GM18519 (cell line): ENCODE data around the gene PTPN20.
"Not testable (repeated sequence)": the region's sequence is repeated elsewhere in the genome, so short reads cannot be mapped to it uniquely, and the experiment has no call there.

ENCODE experiments used
- ATAC-seq: cut with Tn5 transposase; IDR thresholded peaks from one replicate; pipeline ENCODE4 v1.9.1; 2021; ENCODE audit warnings: mild to moderate bottlenecking, moderate library complexity; ENCODE audit not compliant: unreplicated experiment, low FRiP score

Gene PTPN20

GRCh38 chr10:46948687-46949518, 37.7 kb downstream of the PTPN20 start:
- ATAC-seq, result not testable (repeated sequence)

GRCh38 chr10:46952540-46952939, 41.3 kb downstream of the PTPN20 start:
- not testable (repeated sequence) for ATAC-seq

GRCh38 chr10:46960742-46961141, 49.5 kb downstream of the PTPN20 start:
- not testable (repeated sequence) for ATAC-seq

- ATAC-seq, result not testable (repeated sequence)
Measured at GRCh38 chr10:46963356-46963755, 52.1 kb downstream of the PTPN20 start.

- not testable (repeated sequence) for ATAC-seq
Measured at GRCh38 chr10:46967013-46967412, 55.8 kb downstream of the PTPN20 start.

- not testable (repeated sequence) for ATAC-seq
Measured at GRCh38 chr10:46980223-46980622, 69.0 kb downstream of the PTPN20 start.

- peak; percentile 98 for ATAC-seq
Measured at GRCh38 chr10:46987233-46987924, 76.2 kb downstream of the PTPN20 start.

- ATAC-seq, result no peak
Measured at GRCh38 chr10:46992803-46993561, 81.8 kb downstream of the PTPN20 start.

- ATAC-seq, result no peak
Measured at GRCh38 chr10:46995234-46995633, 84.0 kb downstream of the PTPN20 start.

- no peak for ATAC-seq
Measured at GRCh38 chr10:46998192-46998591, 87.0 kb downstream of the PTPN20 start.

GRCh38 chr10:46998595-46998994, 87.4 kb downstream of the PTPN20 start:
- no peak for ATAC-seq

GRCh38 chr10:46999217-46999616, 88.0 kb downstream of the PTPN20 start:
- no peak for ATAC-seq

- no peak for ATAC-seq
Measured at GRCh38 chr10:47008769-47009168, 97.5 kb downstream of the PTPN20 start.

- no peak for ATAC-seq
Measured at GRCh38 chr10:47009215-47009838, 98.1 kb downstream of the PTPN20 start.

GRCh38 chr10:47010036-47010435, 98.8 kb downstream of the PTPN20 start:
- no peak for ATAC-seq

GRCh38 chr10:47012214-47012613, 101.0 kb downstream of the PTPN20 start:
- no peak for ATAC-seq

GRCh38 chr10:47013507-47014154, 102.4 kb downstream of the PTPN20 start:
- no peak for ATAC-seq

GRCh38 chr10:47015404-47015803, 104.2 kb downstream of the PTPN20 start:
- ATAC-seq, result no peak

GRCh38 chr10:47016564-47016963, 105.3 kb downstream of the PTPN20 start:
- no peak for ATAC-seq
